Right kidney (tissue), 1 donor: ENCODE results near the gene KRTAP10-2.

Experiments
- DNase-seq: peaks from one replicate; pipeline ENCODE4 v3.0.0-alpha.2; 2016

KRTAP10-2 gene

DNA sequence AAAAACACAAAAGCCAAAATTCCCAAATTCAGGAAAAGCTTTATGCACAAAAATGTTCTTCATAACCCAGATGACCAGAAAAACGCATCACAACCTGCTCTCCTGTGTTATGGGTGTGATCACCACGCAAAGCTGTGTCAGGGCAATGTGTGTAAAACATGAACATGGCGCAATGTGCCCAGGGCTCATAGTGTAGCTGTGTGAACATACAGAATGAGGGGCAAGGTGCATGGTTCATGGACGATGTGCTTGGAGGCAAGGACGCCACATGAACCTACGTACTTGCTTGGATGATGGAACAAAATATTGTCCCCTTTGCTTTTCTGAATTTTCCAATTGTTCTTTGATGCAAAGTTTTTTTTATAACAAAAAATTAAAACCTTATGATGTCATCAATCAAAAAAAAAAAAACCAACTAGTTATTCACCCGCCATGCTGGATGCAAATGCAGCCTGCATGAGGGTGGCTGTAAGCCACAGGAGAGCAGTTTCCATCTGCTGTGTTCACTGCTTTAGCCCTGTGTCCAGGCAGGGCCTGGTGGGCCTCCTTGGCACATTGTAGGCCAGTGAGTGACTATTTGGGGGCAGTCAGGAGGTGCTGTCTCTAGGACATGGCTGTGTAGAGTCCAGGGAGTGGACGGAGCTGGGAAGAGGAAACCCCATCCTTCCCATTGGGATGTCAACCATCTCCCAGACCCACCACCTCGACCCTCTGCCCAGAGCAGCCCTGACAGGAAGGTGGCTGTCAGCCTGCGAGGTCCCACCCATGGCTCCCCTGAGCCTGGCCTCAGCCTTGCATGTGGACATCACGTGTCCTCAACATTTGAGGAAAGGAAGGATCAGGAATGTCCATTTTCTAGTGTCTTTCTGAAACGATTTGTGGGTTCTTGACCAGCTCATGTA lies 25.0 kb downstream of the KRTAP10-2 start:
- no peak for DNase-seq

DNA sequence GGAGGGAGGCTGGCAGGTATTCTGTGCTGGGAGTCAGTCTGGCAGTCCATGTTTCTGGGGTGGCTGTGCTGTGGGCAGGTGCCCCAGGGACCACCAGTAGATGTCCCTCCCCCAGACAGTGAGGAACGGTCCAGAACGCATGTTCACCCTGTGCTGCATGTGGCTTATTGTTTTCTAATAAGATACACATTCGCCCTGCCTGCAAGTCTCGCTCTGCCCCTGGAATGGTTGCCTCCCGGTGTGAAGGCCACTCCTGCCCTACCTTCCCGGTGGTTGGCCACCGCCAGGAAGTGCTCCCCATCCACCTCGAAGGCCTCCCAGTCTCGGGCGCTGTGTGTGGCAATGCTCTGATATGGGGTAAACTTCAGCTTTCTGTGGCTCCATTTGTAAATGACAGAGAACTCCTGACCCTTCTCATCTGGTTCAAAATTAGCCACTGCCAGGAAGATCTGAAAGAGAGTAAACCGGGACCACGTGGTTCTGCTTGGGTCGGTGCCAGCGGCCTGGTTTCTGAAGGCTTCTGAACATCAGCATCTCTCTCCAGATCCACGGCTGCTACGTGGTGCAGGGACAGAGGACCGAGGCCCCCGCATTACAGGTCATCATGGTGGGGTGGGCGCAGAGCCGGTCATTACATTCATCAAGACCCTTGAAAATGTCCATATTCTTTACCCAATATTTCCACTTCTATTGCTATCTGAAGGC lies 25.8 kb downstream of the KRTAP10-2 start:
- DNase-seq: no peak

DNA sequence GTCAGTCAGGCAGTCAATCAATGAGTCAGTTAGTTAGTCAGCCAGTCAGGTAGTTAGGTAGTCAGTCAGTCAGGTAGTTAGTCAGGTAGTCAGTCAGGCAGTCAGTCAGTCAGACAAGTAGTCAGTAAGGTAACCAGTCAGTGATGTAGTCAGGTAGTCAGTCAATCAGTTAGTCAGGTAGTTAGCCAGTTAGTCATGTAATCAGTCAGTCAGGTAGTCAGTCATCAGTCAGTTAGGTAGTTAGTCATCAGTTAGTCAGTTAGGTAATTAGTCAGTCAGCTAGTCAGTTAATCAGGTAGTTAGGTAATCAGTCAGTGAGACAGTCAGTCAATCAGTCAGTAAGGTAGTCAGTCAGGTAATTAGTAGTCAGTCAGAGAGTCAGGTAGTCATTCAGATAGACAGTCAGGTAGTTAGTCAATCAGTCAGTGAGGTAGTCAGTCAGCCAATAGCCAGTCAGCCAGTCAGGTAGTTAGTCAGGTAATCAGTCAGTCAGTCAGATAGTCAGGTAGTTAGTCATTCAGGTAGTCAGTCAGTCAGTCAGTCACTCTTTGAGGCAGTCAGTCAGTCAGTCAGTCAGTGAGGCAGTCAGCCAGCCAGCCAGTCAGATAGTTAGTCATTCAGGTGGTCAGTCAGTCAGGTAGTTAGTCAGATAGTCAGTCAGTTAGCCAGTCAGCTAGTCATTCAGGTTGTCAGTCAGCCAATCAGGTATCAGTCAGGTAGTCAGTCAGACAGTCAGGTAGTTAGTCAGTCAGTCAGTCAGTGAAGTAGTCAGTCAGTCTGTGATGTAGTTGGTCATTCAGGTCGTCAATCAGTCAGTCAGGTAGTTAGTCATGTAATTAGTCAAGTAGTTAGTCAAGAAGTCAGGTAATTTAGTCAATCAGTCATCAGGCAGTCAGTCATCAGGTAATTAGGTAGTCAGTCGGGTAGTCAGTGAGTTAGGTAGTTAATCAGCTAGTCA lies 26.6 kb downstream of the KRTAP10-2 start:
- no peak for DNase-seq

DNA sequence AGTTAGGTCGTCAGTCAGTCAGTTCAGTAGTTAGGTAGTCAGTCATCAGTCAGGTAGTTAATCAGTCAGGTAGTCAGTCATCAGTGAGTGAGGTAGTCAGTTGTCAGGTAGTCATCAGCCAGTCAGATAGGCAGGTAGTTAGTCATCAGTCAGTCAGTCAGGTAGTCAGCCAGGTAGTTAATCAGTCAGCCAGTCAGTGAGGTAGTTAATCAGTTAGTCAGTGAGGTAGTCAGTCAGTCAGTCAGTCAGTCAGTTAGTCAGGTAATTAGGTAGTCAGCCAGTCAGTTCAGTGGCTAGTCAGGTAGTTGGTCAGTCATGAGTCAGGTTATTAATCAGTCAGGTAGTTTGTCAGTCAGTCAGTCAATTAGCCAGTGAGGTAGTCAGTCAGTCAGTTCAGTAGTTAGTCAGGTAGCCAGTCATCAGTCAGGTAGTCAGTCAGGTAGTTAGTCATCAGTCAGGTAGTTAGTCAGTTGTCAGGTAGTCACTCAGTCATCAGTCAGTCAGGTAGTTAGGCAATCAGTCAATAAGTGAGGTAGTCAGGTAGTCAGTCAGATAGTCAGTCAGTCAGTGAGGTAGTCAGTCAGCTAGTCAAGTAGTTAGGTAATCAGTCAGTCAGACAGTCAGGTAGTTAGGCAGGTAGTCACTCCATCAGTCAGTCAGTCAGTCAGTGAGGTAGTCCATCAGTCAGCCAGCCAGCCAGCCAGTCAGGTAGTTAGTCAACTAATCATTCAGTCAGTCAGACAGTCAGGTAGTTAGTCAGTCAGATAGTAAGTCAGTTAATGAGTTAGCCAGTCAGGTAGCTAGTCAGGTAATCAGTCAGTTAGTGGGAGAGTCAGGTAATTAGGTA lies 27.5 kb downstream of the KRTAP10-2 start:
- DNase-seq: no peak

DNA sequence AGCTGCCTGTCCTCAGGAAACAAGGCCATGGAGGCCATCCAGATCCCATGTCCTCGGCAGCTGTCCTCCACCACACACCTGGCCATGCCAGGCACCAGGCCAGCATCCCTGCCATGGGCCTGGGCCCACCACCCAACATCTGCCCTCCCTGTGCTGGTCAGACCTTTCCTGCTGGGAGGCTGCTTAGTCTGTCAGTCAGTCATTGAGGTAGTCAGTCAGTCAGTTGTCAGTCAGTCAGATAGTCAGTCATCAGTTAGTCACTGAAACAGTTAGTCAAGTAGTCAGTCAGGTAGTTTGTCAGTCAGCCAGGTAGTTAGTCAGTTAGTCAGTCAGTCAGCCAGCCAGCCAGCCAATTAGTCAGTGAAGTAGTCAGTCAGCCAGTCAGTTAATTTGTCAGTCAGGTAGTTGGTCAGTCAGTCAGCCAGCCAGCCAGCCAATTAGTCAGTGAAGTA lies 28.5 kb downstream of the KRTAP10-2 start:
- DNase-seq: no peak

DNA sequence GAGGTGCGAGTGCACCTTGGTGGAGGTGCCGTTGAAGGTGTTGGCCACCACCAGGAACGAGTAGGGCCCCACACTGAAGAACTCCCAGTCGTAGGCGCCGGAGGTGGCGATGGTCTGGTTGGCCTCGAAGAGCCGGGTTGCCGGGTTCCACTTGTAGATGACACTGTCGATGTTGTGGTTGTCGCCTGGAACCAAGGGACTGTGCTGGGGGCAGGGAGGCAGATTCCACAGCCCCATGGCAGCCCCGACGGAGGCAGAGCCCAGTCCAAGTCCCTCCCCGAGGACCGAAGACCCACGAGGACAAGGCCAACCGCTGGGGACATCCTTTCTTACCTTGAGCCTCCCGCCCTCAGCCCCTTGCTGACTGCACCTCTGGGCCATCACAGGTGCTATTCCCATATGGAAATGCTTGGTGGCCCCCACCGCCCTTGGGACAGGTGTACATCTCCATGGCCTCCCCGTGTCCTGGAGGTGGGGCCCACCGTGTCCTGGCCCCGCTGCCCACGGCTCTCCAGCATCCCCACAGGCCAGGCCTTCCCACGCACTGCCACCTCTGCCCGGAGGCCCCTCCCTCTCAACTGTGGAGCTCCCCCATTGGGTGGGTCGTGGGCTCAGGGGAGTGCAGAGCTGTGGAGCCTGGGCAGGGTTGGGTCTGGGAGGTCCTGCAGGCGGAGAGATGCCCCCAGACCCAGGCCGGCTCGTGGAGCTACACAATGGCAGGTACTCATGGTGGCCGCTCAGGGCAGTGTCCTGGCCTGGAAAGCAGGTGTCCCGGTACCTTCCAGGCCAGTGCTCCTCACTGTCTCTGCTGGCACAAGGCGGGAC lies 29.2 kb downstream of the KRTAP10-2 start:
- DNase-seq: no peak

DNA sequence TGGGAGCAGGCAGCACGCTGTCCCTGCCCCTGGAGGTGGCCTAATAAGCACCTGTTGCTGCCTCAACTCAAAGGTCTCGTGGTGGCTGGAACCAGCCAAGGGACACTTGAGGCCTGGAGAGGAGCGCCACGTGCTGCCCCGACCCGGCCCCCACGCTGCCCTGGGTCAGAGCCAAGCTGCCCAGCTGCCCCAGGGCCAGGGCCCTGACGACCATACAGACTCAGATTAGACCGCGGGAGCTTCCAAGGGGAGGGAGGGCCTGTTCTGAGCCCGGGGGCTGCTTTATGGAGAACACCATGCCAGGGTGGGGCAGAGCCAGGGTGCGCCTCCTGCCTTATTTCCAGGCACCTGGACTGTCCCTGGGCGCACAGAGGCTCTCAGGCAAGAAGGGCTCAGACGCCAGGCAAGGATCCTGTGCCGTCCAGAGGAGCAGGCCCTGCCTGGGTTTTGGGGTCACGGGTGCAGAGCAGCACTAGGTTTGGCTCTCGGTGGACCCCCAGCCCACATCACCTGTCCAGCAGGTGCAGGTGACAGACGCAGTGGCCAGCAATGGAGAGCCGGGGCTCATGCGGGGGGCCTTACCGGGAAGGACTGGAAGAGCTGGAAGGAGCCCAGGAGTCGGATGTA lies 29.9 kb downstream of the KRTAP10-2 start:
- DNase-seq: no peak

DNA sequence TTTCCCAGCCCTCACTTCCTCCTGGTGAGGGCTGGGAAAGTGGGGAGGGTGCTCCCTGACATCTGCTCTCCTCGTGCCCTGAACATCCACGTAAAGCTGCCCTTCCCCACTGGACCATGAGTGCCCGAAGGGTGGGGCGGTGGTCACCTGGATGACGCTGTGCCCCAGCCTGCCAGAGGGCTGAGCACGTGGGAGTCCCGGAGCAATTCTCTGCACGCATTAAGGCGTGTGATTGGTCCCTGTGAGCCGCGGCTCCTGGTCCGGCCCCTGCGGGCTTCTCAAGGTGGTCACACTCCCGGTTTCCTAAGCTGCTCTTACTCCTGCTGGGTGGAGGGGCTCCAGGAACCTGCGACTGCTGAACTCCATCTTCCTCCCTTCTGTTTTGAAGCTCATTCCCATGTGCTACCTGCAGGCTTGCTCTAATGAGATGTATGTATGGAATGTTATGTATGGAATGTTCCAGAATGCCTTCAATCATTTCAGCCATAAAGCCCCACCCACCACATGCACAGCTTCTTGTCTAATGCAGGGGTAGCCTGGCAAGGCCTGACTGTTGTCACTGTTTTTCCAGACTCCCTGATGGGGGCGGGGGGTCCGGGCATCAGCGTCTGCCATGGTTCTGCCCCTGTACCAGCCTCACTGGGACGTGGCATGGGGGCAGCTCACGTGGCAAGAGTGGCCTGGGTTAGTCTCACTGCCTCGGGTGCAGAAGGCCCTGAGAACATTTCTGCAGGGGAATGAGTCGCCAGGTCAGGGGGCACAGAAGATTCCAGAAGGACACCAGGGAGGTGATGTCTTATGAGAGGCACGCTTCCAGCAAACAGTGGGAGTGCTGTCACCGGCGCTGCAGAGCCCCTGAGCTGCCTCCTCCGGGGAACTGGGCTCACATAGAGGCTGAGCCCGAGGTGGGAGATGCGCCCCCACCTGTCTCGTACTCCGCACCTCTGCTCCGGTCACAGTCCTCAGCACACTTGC lies 30.7 kb downstream of the KRTAP10-2 start:
- no peak for DNase-seq

DNA sequence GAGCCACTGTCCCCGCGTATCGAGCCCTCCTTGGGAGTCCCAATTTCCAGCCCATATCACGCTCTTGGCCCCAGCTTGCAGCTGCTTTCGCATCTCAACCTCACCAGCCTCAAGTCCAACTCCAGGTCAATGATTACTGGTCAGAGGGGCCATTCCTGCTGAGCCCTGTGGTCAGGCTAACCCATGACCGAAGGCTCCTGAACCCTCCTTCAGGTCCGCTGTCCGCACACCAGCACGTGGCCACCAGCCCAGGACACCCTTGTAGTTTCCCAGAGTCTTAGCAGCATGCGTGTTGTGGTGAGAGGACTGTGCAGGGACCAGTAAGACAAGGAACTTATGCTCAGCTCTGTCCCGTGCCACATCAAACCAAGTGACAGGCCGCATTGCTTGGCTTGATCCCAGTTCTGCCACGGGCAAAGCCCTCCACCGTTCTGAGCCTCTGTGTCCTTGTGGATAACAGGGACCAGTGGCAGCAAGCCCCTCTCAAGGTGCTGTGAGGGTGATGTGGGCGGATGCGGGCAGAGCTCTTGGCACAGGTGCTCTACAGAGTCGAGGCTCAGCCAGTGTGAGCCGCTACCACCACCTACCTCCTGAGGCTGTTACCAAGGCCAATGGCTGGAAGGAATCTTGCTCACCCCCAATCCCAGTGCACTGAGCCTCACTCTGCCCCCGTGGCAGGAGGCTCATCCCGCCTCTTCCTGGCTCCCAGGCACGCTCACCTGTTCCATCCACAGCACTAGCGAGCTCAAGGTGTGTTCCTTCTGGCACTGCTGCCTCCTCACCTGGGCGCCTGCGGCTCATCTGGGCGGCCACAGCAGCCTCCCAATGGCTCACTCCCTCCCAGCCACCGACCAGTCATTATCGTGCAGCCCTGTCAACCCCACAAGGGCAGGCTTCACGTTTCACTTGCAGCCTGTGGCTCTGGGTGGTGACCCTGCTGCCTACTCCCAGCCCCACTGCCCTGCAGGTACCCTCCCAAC lies 31.7 kb downstream of the KRTAP10-2 start:
- no peak for DNase-seq

DNA sequence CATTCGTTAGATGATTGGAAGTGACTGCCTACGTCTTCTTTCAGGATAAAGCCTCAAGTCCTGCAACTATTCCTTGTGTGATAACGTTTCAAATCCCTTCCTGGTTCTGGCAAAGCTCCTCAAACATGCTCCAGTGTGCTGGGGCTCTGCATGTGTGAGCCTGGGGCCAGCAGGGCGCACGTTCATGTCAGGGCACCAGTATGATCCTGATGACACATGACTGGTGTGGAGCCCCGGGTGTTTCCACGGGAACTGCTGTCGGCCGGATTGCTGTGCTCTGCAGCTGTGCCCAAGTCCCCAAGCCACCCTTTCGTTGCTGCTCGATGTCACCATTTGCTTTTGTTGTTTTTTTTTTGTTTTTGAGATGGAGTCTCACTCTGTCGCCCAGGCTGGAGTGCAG lies 32.6 kb downstream of the KRTAP10-2 start:
- DNase-seq: no peak

DNA sequence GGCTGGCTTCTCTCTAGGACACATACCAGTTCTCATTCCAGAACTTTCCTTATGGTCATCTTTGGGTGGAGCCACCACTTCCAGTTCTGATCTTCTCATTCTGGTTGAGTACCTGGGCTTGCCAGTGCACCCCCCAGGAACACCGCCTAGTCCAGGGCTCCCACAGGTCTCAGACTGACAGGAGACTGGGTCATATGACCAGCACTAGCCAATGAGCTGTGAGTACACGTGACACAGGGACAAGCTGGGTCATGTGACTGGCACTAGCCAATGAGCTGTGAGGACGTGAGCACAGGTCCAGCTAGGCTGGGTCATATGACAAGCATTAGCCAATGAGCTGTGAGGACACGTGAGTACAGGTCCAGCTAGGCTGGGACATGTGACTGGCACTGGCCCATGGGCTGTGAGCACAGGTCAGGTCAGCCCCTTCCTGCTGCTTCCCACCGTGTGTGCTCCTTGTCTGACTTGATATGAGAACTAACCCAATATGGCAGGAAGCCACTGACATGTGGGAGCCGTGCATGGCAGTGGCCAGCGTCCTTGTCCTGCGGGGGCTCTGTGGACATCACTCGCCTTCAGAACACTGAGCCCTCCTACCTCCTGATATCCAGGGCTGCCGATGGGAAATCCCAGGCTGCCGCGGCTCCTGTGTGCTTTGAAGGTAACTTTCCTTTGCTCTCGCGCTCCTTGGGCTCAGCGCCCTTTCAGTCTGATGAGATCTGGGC lies 34.0 kb downstream of the KRTAP10-2 start:
- DNase-seq: no peak

DNA sequence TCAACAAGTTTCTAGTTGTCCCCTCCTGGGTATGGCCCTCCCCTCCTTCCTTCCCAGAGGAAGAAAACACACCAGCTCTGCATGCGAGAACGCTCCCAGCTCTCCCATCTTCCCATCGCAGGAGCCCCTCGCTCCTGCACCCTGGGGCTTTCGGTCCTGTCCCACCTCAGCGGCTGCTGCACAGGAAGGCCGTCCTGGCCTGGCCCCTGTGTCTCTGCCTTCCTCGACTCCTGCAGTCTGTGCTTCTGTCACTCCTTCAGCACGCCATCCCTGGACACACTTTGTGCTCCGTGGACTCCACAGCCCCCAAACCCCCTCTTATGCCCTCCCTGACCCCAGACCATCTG lies 34.5 kb downstream of the KRTAP10-2 start:
- DNase-seq: no peak

DNA sequence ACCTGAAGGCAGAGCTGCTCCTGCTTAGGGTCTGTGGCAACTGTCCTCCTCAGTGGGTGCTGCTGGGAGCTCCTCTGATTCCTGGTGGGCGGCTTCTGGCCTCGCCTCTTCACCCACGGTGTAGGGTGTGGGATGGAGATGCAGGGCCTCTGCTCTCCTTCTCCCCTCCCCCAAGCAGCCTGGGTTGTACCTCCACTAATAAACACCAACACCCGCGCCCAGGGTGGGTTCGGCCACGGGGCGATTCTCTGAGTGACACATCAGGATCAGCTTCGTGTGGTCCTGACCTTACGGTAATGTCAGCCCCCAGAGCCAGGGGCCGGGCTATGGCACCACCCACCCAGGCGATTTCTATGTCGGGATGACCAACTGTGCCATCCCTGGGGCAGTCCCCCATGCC lies 35.0 kb downstream of the KRTAP10-2 start:
- DNase-seq: no peak

DNA sequence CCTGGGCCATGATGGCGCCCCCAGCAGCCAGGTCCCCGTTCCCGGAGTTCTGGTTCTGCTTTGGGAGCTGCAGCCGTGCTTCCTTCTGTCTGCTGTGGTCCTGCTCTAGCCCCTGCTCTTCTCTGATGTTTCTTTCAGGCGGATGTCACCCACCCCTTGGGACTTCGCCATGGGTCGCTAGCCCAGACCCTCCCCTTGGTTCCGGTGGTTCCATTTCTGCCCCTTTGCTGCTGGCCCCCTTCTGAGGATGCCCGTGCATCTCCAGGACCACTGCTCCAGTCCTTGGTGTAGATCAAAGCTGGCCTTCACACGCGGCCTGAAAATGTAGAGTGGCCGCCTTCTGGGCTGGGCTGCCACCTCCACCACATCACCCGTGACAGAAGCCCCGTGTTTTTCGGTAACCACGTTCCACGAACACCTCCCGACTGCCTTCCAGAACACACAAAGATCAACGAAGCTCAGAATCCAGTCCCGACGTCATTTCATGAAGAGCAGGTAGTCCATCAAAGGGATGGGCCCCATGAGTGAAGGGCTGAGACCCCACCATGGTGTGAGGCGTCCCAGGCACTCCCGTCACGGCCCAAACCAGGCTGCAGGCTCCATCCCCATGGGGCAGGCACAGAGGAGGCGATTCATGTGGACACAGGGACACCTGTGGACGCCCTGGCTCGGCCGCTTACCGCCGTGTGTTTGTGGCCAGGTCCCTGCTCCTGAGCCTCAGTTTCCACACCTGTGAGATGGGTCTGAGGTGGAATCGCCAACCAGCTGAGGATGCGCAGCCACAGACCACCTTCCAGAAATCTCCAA lies 35.7 kb downstream of the KRTAP10-2 start:
- DNase-seq: no peak

DNA sequence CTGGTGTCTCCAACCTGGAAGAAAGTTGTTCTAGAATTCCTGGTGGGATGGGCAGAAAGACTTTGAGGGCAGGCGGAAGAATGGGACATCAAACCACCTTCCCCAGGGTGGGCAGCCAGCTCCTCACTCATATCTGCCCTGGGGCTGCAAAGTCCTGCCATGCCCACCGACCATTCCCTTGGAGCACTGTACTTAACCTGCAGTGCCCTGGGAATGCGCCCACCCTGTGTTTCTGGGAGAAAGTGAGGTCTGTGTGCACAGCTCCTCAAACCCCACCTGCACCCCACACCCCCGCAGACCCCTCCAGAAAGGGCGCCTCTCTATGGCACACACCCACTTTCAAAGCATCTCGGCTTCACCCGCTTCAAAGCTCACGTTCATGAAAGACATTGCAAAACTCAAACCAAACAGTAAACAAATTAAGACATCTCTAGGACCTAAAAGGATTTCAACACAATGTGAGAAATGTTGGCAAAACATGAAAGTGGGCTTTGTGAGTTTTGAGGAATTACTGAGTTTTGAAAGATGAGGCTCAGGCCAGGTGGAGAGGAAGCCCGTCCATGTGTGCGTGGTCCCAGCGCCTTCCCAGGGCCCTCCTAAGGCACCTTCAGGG lies 36.5 kb downstream of the KRTAP10-2 start:
- no peak for DNase-seq

DNA sequence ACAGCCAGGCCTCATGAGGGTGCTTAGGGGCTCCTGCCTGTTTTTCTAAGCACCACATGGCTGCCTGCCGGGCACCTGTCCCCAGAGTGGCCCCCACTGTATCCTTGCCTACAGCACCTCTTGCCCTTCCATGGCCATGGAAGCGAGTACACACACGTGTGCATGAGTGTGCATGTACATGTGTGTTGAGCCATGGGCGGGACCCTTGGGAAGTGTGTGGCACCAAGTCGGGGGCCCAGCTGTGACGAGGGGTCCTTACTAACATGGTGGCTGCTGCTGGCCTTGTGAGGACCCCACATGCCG lies 37.1 kb downstream of the KRTAP10-2 start:
- no peak for DNase-seq
